OCI-LY3 (cell line): ENCODE data around the gene STMP1.

ENCODE experiments used
- EZH2phosphoT487 ChIP-seq: fragments of 200-600 bp; shearing (Covaris generic); IDR thresholded peaks from 2 replicates; pipeline ENCODE4 v1.6.1; 2018; ENCODE audit warnings: antibody characterized with exemption, mixed run types, low read depth
- TF ChIP-seq, protein P1 (sequence below): fragments of 200-600, 300-600 bp; sonication (generic); IDR thresholded peaks from 2 replicates; pipeline ENCODE4 v1.5.1; 2014; ENCODE audit warnings: antibody characterized with exemption, low read length, low read depth

GRCh38 chr7:135673360-135673706 is 11.0 kb downstream of the STMP1 start:
- TF ChIP-seq, protein P1, sequence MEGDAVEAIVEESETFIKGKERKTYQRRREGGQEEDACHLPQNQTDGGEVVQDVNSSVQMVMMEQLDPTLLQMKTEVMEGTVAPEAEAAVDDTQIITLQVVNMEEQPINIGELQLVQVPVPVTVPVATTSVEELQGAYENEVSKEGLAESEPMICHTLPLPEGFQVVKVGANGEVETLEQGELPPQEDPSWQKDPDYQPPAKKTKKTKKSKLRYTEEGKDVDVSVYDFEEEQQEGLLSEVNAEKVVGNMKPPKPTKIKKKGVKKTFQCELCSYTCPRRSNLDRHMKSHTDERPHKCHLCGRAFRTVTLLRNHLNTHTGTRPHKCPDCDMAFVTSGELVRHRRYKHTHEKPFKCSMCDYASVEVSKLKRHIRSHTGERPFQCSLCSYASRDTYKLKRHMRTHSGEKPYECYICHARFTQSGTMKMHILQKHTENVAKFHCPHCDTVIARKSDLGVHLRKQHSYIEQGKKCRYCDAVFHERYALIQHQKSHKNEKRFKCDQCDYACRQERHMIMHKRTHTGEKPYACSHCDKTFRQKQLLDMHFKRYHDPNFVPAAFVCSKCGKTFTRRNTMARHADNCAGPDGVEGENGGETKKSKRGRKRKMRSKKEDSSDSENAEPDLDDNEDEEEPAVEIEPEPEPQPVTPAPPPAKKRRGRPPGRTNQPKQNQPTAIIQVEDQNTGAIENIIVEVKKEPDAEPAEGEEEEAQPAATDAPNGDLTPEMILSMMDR, result no peak
- no peak for TF ChIP-seq EZH2phosphoT487
